DMS79 treated with DMSO at 0.1 percent for 48 hours (cell line): ENCODE data around the gene ENGASE.
A peak's percentile ranks its signal among the peaks of the same experiment; 100 is the strongest.

Experiments used
- DNase-seq: peaks from one replicate; lab custom pipeline; 2025; lab: John Stamatoyannopoulos, UW

ENGASE gene

DNA sequence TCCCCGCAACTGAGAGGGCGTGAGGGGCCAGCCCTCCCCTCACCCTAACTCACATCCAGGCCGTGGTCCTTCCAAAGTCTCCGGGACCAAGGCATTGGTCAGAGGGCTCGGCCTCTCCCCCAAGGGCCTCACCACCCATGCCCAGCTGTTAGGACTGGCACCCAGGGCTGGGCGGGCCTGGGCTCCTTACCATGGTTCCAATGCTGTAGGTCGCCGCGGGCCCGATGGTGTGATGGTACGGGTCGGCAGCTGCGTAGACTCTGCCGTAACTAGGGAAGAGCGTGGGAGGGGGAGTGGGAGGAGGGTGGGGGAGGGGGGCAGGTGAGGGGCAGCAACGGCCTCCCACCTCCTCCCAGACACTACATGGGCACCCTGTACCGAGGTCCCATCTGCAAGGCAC lies 19.6 kb downstream of the ENGASE start:
- no peak for DNase-seq

DNA sequence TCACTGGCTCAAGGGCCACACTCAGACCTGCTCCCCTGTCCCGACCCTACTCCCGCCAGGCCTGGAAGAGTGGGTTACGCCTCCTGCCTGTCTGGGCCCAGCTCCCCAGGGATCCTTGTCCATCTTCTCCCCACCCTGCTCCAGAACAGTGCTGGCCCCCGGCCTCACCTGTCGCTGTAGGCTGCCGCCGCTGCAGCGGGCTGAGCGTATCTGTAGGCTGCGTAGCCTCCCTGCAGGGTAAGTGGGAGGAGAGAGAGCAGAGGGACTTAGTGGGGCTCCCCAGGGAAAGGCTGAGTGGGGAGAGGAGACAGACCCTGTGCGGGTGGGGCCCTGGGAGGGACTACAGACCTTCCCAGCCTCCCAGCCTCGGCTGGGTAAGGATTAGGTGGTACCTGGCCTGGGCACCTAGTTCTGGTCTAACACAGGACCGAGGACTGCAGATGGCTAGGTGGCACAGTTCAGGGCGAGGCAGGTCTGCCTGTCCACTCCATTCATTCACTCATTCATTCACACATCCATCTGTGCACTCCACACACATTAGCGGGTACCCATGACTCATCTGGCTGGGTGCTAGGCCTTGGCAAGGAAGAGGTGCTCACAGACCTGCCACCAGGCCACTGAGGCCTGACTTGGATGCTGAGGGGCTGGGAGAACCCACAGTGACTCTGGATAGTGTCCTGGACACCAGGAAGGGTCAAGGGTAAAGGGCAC lies 20.9 kb downstream of the ENGASE start:
- DNase-seq: no peak

GRCh38 chr17:79096477-79096876 lies 21.9 kb downstream of the ENGASE start:
- no peak for DNase-seq

DNA sequence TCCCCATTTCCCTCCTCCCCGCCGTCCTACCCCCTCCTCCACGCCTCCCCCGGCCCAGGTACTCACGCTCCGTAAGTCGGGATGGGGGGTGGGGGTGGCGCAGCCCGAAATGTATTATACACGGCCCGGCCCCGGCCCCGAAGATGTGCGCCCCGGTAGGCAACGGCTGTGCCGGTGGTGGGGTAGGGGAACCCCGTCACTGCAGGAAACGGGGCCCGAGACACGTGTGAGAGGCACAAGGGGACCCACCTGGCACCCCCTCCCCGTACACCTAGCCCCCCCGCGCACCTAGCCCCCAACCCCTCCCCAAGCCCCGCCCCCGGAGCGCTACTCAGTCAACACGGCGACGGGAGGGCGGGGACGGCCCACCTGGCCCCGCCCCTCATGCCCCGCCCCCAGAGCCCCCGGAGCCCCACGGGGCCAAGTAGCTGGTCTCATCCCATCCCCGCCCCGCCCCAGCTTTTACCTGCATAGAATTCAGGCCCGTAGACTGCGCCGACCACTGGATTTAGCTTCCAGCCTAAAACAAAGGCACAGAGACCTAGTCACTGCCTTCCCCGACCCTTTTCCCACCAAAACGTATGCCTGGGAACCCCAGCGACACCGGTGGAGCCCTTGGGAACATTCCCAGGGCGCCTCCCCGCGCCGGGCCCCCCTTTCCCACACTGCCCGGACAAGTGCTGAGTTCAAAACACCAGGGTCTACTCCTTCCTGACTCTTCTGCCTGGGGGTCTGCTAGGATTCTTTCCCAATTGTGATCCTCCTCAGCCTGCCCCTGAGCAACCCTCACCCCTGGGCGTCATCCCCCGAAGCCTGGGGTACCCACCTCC lies 22.8 kb downstream of the ENGASE start:
- no peak for DNase-seq

GRCh38 chr17:79098282-79098867 lies 23.8 kb downstream of the ENGASE start:
- DNase-seq: no peak

- DNase-seq: no peak
These were observed 25.8 kb downstream of the ENGASE start for GRCh38 chr17:79100405-79100804.

- DNase-seq: no peak
These were observed 26.6 kb downstream of the ENGASE start for GRCh38 chr17:79101111-79101673.

DNA sequence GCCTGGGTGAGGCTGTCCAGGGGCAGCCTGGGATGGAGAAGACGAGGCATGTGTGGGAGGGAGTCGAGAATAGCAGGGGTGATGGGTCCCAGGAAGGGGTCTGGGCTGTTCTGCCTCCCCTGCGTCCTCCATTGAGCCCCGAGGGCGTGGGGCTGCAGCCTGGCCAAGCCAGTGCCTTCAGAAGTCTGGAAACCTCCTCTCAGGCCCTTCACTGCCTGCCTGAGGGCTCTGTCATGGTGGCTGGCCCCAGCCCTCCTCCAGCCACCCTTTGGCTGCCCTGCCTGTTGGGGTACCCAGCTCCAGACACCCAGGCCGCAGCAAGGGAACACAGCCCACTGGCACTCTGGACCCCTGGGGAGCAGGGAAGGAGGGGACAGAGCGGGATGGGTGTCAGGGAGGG lies 27.6 kb downstream of the ENGASE start:
- DNase-seq: no peak

GRCh38 chr17:79104898-79105600 lies 30.4 kb downstream of the ENGASE start:
- no peak for DNase-seq

GRCh38 chr17:79105937-79106336 lies 31.3 kb downstream of the ENGASE start:
- no peak for DNase-seq

GRCh38 chr17:79106958-79107357 lies 32.3 kb downstream of the ENGASE start:
- no peak for DNase-seq

DNA sequence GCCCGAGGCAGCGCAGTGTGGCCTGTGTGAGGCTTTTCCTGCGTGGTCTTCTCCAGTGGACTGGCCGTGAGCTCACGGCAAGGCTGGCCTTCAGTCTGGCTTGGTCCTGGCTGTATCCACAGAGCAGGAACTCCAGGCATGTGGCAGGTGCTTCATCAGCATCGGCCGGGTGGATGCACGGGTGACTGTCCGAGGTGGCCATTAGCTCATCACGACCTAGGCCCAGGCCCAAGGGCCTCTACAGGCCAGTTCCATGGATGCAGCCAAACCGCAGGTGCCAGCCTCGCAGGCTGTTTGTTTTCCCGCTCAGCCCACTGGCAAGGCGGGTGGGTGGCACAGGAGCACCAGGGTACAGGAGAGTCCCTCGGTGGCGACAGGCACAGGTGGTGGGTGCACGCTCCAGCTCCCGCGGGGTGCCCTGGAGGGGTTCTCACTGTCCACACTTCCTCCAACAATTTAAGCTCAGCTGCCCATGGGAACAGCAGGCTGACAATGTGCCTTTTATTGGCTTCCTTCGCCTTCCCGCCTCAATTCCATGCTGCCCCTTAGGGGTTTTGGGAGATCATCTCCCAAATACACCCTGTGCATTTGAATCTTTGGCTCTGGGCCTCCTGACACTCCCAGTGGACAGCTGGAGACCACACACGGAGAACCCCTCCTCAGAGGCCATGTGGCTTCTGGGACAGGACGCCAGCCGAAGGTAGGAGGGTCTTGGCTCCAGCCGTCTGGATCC lies 33.0 kb downstream of the ENGASE start:
- DNase-seq: no peak

DNA sequence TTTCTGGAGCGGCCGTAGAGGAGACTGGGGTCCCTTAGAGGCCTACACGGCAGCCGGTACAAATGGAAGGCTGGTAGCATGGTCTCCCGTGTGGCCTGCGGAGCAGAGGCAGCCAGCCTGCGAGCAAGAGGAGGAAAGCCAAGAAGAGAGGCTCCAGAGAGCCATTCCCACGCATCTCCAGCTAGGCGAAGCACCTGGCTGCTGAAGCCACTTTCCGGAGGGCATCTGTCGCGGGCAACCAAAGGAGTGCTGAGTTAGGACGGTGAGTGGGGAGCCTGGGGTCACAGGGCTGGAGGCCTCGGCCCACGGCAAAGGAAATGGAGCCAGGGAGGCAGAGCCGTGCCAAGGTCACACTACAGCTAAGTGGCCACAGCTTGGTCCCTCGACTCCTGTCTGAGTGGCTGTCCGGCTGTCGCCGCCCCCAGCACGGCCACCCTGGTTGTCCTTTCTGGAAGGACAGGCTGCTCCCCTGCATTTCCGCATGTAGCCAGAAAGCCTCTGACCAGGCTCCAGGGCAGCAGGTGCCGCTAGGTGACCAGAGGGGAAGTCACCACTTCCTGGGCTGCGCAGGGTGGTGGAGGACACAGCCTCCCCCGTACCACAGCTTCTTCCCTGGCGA lies 33.7 kb downstream of the ENGASE start:
- no peak for DNase-seq

GRCh38 chr17:79108870-79109269 lies 34.2 kb downstream of the ENGASE start:
- DNase-seq: no peak

GRCh38 chr17:79109584-79109983 lies 35.0 kb downstream of the ENGASE start:
- DNase-seq: no peak

DNA sequence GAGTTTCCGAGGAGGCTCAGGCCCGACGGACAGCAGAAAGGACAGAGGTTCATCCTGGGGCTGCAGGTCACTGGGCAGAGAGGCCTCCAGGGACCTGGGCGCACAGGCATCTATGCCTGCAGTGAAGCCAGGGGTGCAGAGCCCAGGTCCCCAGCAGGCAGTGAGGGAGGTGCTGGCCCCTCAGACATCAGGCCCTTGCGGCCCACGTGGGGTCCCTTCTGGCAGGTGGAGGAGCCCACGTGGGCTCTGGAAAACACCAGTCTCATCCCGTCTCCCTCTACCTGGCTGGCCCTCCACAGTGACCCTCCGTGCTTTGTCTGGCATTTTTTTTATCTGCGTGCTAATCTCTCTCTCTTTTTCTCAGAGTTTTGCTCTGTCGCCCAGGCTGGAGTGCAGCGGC lies 36.5 kb downstream of the ENGASE start:
- no peak for DNase-seq

DNA sequence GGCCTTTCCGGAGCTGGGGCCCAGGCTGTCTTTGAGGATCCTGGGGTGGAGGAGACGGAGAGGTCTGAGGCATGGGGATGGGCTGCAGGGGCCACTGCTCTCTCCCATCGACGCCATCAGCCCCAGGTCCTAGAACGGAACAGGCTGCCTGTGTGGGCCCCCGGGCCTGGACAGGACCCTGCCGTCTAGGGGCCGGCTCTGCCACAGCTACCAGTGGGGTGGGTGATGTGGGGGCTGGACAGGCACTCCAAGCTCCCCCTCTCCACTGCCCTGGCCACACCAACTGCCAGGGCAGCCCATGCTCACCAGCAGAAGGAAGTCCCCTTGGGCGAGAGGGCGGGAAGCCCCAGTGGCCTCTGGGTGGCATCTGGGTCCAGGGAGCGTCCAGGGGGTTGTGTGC lies 37.8 kb downstream of the ENGASE start:
- DNase-seq: no peak

GRCh38 chr17:79113699-79114457 lies 39.3 kb downstream of the ENGASE start:
- DNase-seq: peak; percentile 23

DNA sequence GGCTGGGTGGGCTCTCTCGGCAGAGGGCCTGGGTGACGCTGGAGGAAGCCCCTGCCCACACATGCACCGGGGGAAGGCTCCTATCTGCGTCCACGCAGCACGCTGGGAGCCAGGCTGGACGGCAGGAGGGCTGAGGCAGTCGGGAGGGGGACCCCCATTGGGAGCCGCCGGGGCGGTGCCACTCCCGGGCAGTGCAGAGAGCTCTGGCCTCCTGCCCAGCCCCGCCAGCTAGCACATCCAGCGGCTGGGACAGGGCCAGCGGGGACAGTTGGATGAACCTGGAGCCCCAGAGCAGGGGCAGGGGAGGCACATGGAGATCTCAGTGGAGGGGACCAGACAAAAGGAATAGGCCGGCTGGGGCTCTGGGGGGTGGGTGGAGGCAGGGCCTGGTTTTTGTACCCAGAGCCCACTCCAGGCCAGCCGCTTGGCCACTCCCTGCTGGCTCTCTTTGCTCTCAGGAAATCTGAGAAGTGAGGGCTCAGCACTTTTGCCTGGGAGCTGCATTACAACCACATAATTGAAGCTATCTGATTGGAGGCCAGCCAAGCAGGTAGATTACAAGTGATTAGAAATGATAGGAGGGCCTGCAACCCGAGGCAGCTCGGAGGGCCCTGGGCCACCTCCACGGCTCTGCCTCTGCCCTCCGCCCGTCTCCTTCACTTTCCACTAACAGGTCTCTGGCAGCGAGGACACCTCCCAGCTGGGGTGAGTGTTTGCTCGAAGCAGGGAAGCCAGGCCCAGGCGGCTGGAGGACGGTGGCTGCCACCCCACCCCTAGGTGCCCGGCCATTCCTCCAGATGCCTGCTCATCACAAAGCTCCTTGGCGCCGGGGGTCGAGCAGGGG lies 40.1 kb downstream of the ENGASE start:
- peak; percentile 95 for DNase-seq
